HepG2 (cell line): ENCODE results near the gene NMU. TPM values are rescaled to one million over a fixed set of nuclear protein-coding genes. Genes with fewer than 3 reads are reported as not detected.

Experiments used
- ATRX ChIP-seq: sonication (generic); formaldehyde crosslinking; IDR thresholded peaks from 2 replicates; pipeline ENCODE4 v1.4.0; 2020; ENCODE audit warnings: missing genetic modification reagents, borderline replicate concordance
- ETV6 ChIP-seq: sonication (generic); formaldehyde crosslinking; conservative IDR thresholded peaks from 2 replicates; pipeline ENCODE4 v1.4.0; 2020; ENCODE audit warnings: missing genetic modification reagents
- GTF2F1 ChIP-seq: fragments of 150-350 bp; IDR thresholded peaks from 2 replicates; pipeline ENCODE4 v1.6.1; 2014; ENCODE audit warnings: low read length
- IKZF1 ChIP-seq: fragments of 450-650 bp; IDR thresholded peaks from 2 replicates; pipeline ENCODE4 v1.7.1; 2016
- PAWR ChIP-seq: sonication (generic); formaldehyde crosslinking; IDR thresholded peaks from 2 replicates; pipeline ENCODE4 v1.4.0; 2020; ENCODE audit warnings: missing genetic modification reagents, mild to moderate bottlenecking, borderline replicate concordance
- PHB2 ChIP-seq: fragments of 450-650 bp; IDR thresholded peaks from 2 replicates; pipeline ENCODE4 v1.6.1; 2018; ENCODE audit not compliant: partially characterized antibody
- ZNF160 ChIP-seq: sonication (generic); formaldehyde crosslinking; IDR thresholded peaks from 2 replicates; pipeline ENCODE4 v1.8.0; 2022; ENCODE audit warnings: mild to moderate bottlenecking, inconsistent platforms, missing genetic modification reagents
- ZNF232 ChIP-seq: sonication (generic); formaldehyde crosslinking; IDR thresholded peaks from 2 replicates; pipeline ENCODE4 v1.4.0; 2020; ENCODE audit warnings: missing genetic modification reagents, borderline replicate concordance
- ZNF558 ChIP-seq: sonication (generic); formaldehyde crosslinking; IDR thresholded peaks from 2 replicates; pipeline ENCODE4 v1.9.0; 2022; ENCODE audit warnings: mild to moderate bottlenecking, missing genetic modification reagents, borderline replicate concordance
- ZNF577 ChIP-seq: sonication (generic); formaldehyde crosslinking; IDR thresholded peaks from 2 replicates; pipeline ENCODE4 v1.4.0; 2020; ENCODE audit warnings: mild to moderate bottlenecking, low read depth, missing genetic modification reagents, borderline replicate concordance
- ZNF747 ChIP-seq: sonication (generic); formaldehyde crosslinking; IDR thresholded peaks from 2 replicates; pipeline ENCODE4 v1.8.1; 2023; ENCODE audit warnings: missing genetic modification reagents, mild to moderate bottlenecking, borderline replicate concordance
- polyA plus RNA-seq, 8 experiments: library from polyadenylated mRNA; depleted of rRNA in 3 of 8; stranded (reverse) in 7 of 8; unstranded in 1 of 8; fragments of >200 nt; fragmentation: Illumina TruSeq in 4 of 8; extraction: Trizol in 4 of 8; gene quantifications; 2 replicates each; pipeline versions ENCODE4 v1.2.1 to v1.2.3, GENCODE V29; 2011 to 2016; ENCODE audit warnings: low read depth in 4 of 8, missing spikeins in 1 of 8, mixed read lengths in 1 of 8; ENCODE audit not compliant: insufficient read depth in 1 of 8
- total RNA-seq, 5 experiments: library from RNA; depleted of rRNA; stranded (reverse); fragments of >200 nt; fragmentation: Illumina TruSeq; extraction: Trizol; gene quantifications; 2 replicates each; pipeline ENCODE4 v1.2.3, GENCODE V29; 2016; ENCODE audit warnings: low read depth in 1 of 5
- TF ChIP-seq, protein P1 (sequence below): sonication (generic); formaldehyde crosslinking; IDR thresholded peaks from 2 replicates; pipeline ENCODE4 v1.4.0; 2020; ENCODE audit warnings: missing genetic modification reagents
- TF ChIP-seq, protein P2 (sequence below): sonication (generic); formaldehyde crosslinking; IDR thresholded peaks from 2 replicates; pipeline ENCODE4 v1.4.0; 2020; ENCODE audit warnings: mild to moderate bottlenecking, missing genetic modification reagents
- TF ChIP-seq, protein P3 (sequence below): sonication (generic); formaldehyde crosslinking; IDR thresholded peaks from 2 replicates; pipeline ENCODE4 v1.4.0; 2020; ENCODE audit warnings: missing genetic modification reagents
- TF ChIP-seq, protein P4 (sequence below): sonication (generic); formaldehyde crosslinking; IDR thresholded peaks from 2 replicates; pipeline ENCODE4 v1.4.0; 2020; ENCODE audit warnings: missing genetic modification reagents
- TF ChIP-seq, protein P5 (sequence below): sonication (generic); formaldehyde crosslinking; IDR thresholded peaks from 2 replicates; pipeline ENCODE4 v1.5.0; 2020; ENCODE audit warnings: missing genetic modification reagents
- TF ChIP-seq, protein P6 (sequence below): sonication (generic); formaldehyde crosslinking; IDR thresholded peaks from 2 replicates; pipeline ENCODE4 v1.4.0; 2020; ENCODE audit warnings: missing genetic modification reagents

Gene NMU
- total and polyA plus RNA-seq, 2 of the 13 experiments (the other 11 are each of a cell fraction or from before 2014, with no cell fraction given): not detected

DNA sequence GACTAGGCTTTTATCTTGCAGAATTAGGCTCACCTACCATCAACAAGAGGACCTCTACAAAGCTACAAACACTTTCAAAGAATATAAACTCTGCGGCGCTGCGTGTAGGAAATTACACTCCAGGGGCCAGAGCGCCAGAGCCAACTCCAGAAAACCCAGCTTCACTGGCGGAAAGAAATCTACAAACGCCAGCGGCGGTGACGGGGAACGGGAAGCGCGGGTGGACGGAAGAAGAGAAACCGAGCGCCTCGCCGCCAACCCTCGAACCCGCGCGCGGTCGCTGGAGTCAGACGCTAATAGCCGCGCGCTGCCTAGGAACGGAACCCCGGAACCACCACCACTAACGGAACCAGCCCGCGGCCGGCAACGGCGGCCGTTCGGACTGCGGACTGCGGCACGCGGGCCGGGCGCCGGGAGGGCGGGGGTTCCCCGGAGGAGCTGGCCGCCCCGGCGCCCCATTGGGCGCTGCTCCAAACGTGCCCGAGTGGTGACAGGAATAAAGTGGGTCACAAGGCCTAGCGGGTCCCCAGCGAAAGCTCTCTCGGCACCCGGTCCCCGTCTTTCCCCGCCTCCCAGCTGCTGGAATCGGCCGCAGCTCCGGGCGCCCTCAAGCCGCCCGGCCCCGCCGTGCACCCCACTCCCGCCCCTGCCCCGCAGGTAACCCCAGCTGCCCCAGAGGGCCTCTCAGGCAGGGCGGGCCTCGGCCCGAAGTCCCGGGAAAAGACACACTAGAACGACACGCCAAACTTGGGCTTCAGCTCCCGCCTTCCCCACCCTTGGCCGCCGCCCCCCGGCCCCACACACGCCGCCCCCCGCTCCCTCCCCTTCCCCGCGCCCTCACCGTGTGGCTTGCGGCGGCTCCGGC, 90.2 kb downstream of the NMU start (continued):
- TF ChIP-seq PAWR (CRISPR knock-in tag): no peak
- no peak; the same call in 1 of the 2 replicates for TF ChIP-seq ZNF558 (CRISPR knock-in tag)
- peak; percentile 54; the same call in 1 of the 2 replicates for TF ChIP-seq ZNF747
- peak; percentile 92 for TF ChIP-seq ZNF160 (CRISPR knock-in tag)
- no peak; the same call in 1 of the 2 replicates for TF ChIP-seq ZNF232 (CRISPR knock-in tag)
- no peak for TF ChIP-seq ZNF577
- TF ChIP-seq, protein P1, sequence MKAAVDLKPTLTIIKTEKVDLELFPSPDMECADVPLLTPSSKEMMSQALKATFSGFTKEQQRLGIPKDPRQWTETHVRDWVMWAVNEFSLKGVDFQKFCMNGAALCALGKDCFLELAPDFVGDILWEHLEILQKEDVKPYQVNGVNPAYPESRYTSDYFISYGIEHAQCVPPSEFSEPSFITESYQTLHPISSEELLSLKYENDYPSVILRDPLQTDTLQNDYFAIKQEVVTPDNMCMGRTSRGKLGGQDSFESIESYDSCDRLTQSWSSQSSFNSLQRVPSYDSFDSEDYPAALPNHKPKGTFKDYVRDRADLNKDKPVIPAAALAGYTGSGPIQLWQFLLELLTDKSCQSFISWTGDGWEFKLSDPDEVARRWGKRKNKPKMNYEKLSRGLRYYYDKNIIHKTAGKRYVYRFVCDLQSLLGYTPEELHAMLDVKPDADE (CRISPR knock-in tag): no peak
- TF ChIP-seq, protein P2, sequence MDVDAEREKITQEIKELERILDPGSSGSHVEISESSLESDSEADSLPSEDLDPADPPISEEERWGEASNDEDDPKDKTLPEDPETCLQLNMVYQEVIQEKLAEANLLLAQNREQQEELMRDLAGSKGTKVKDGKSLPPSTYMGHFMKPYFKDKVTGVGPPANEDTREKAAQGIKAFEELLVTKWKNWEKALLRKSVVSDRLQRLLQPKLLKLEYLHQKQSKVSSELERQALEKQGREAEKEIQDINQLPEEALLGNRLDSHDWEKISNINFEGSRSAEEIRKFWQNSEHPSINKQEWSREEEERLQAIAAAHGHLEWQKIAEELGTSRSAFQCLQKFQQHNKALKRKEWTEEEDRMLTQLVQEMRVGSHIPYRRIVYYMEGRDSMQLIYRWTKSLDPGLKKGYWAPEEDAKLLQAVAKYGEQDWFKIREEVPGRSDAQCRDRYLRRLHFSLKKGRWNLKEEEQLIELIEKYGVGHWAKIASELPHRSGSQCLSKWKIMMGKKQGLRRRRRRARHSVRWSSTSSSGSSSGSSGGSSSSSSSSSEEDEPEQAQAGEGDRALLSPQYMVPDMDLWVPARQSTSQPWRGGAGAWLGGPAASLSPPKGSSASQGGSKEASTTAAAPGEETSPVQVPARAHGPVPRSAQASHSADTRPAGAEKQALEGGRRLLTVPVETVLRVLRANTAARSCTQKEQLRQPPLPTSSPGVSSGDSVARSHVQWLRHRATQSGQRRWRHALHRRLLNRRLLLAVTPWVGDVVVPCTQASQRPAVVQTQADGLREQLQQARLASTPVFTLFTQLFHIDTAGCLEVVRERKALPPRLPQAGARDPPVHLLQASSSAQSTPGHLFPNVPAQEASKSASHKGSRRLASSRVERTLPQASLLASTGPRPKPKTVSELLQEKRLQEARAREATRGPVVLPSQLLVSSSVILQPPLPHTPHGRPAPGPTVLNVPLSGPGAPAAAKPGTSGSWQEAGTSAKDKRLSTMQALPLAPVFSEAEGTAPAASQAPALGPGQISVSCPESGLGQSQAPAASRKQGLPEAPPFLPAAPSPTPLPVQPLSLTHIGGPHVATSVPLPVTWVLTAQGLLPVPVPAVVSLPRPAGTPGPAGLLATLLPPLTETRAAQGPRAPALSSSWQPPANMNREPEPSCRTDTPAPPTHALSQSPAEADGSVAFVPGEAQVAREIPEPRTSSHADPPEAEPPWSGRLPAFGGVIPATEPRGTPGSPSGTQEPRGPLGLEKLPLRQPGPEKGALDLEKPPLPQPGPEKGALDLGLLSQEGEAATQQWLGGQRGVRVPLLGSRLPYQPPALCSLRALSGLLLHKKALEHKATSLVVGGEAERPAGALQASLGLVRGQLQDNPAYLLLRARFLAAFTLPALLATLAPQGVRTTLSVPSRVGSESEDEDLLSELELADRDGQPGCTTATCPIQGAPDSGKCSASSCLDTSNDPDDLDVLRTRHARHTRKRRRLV (CRISPR knock-in tag): 0 out of 2 replicates have a peak, but pooled peaks have one; percentile 18
- TF ChIP-seq, protein P3, sequence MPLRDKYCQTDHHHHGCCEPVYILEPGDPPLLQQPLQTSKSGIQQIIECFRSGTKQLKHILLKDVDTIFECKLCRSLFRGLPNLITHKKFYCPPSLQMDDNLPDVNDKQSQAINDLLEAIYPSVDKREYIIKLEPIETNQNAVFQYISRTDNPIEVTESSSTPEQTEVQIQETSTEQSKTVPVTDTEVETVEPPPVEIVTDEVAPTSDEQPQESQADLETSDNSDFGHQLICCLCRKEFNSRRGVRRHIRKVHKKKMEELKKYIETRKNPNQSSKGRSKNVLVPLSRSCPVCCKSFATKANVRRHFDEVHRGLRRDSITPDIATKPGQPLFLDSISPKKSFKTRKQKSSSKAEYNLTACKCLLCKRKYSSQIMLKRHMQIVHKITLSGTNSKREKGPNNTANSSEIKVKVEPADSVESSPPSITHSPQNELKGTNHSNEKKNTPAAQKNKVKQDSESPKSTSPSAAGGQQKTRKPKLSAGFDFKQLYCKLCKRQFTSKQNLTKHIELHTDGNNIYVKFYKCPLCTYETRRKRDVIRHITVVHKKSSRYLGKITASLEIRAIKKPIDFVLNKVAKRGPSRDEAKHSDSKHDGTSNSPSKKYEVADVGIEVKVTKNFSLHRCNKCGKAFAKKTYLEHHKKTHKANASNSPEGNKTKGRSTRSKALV (CRISPR knock-in tag): peak; percentile 60
- TF ChIP-seq ETV6 (CRISPR knock-in tag): no peak
- TF ChIP-seq PHB2: no peak
- no peak for TF ChIP-seq GTF2F1
- no peak for TF ChIP-seq ATRX (CRISPR knock-in tag)
- no peak for TF ChIP-seq IKZF1
- TF ChIP-seq, protein P4, sequence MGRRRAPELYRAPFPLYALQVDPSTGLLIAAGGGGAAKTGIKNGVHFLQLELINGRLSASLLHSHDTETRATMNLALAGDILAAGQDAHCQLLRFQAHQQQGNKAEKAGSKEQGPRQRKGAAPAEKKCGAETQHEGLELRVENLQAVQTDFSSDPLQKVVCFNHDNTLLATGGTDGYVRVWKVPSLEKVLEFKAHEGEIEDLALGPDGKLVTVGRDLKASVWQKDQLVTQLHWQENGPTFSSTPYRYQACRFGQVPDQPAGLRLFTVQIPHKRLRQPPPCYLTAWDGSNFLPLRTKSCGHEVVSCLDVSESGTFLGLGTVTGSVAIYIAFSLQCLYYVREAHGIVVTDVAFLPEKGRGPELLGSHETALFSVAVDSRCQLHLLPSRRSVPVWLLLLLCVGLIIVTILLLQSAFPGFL (CRISPR knock-in tag): no peak
- TF ChIP-seq, protein P5, sequence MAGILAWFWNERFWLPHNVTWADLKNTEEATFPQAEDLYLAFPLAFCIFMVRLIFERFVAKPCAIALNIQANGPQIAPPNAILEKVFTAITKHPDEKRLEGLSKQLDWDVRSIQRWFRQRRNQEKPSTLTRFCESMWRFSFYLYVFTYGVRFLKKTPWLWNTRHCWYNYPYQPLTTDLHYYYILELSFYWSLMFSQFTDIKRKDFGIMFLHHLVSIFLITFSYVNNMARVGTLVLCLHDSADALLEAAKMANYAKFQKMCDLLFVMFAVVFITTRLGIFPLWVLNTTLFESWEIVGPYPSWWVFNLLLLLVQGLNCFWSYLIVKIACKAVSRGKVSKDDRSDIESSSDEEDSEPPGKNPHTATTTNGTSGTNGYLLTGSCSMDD (CRISPR knock-in tag): no peak
- TF ChIP-seq, protein P6, sequence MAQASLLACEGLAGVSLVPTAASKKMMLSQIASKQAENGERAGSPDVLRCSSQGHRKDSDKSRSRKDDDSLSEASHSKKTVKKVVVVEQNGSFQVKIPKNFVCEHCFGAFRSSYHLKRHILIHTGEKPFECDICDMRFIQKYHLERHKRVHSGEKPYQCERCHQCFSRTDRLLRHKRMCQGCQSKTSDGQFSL: no peak
